Measurements from ENCODE around the gene ALOX12.

DNA sequence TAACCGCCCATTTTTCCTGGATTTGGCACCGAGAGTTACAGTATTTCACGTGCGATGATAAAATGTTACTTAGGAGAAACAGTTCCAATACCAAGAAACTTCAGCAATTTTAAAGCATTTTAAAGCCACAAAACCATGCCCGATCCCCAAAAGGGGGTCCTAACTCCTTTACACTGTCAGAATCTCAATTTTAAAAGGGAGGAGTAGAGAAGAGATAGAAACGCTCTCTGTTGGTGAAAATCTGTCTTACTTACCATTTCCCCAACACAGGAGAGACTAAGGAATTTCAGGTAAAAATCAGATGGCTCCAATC, 16.0 kb downstream of the ALOX12 start:
- no peak for TF ChIP-seq EZH2 (IDR thresholded peaks at IDR 0.05; ENCODE audit: low read length, unreplicated experiment)
- no peak for TF ChIP-seq CTCF (conservative IDR thresholded peaks at IDR 0.05; ENCODE audit: low read depth, low read length)
- no peak for TF ChIP-seq EZH2phosphoT487 (IDR thresholded peaks at IDR 0.05; ENCODE audit: borderline replicate concordance, low read length)
